Measurements from ENCODE around the gene ZNF552. TPM values are rescaled to one million over a fixed set of nuclear protein-coding genes. Genes with fewer than 3 reads are reported as not detected.
"Not testable (repeated sequence)": the region's sequence is repeated elsewhere in the genome, so short reads cannot be mapped to it uniquely, and the experiment has no call there.

Gene ZNF552
- total RNA-seq, 4 donors from 2014 or later = 5.3 to 13.6 (median 10.2) TPM

- peak overlapping the region in 2 of 3 donors; percentile 22 to 57 for H3K27ac ChIP-seq
- H3K36me3 ChIP-seq = no peaks in the 10 kb centered on the region
- no peak for TF ChIP-seq POLR2A (IDR thresholded peaks at IDR 0.05)
- TF ChIP-seq, protein P1, sequence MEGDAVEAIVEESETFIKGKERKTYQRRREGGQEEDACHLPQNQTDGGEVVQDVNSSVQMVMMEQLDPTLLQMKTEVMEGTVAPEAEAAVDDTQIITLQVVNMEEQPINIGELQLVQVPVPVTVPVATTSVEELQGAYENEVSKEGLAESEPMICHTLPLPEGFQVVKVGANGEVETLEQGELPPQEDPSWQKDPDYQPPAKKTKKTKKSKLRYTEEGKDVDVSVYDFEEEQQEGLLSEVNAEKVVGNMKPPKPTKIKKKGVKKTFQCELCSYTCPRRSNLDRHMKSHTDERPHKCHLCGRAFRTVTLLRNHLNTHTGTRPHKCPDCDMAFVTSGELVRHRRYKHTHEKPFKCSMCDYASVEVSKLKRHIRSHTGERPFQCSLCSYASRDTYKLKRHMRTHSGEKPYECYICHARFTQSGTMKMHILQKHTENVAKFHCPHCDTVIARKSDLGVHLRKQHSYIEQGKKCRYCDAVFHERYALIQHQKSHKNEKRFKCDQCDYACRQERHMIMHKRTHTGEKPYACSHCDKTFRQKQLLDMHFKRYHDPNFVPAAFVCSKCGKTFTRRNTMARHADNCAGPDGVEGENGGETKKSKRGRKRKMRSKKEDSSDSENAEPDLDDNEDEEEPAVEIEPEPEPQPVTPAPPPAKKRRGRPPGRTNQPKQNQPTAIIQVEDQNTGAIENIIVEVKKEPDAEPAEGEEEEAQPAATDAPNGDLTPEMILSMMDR (IDR thresholded peaks at IDR 0.05) = no peak
- H3K4me3 ChIP-seq (replicated peaks in 1 of 3) = peak overlapping the region; percentile 18 to 98 (median 52)
- 10 to 19% methylated on average over 11 to 13 of the region's 13 CpGs for WGBS, 2 donors
- H3K4me1 ChIP-seq = peaks cover 13 to 25% of the 10 kb centered on the region in 2 donors
- intact Hi-C loops (cut with DNase I) = loop anchor here (10.0 kb wide), 1 partner anchor 49 kb away; the partner anchor contains the start of gene ZNF586
- no peaks in the 10 kb centered on the region for H3K27me3 ChIP-seq
- no peaks in the 10 kb centered on the region for H3K9me3 ChIP-seq
- DNase-seq = peak in 1 of 2 donors; percentile 27
These were observed 701 bp downstream of the ZNF552 start for GRCh38 chr19:57813919-57814504.

DNA sequence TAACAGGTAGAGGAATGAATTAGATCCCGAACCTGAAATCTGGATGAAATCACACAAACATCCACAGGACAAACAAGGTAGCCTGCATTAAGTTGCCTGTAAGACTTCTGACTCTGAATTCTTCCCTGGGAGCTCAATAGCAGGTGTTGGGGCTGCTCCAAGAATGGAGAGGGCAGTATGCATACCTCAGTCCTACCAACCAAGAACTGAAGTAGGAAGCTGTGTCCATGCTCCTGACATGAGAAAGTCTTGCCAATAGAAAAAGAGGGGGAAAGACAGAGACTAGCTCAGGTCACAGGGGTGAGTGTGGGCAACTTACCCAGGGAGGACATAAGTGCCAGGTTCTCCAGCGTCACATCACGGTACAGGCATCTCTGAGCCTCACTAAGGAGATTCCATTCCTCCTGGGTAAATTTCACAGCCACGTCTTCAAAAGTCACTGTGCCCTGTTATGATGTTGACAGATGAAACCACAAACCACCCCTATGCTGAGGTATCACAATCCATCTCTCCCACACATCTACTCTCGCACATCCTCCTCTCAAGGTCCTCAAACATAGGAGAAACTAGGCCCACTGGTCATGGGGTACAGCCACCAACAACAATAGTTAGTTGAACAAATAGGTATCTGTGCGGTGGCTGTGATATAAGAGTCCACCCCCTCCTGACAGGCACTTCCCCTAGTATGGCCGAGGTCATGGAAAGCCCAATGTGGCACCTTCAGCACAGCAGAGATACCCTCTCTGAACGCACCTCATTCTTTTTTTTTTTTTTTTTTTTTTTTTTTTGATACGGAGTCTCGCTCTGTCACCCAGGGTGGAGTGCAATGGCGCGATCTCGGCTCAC lies 1.5 kb downstream of the ZNF552 start:
- H3K27me3 ChIP-seq, H3K9me3 ChIP-seq, H3K36me3 ChIP-seq, H3K27ac ChIP-seq: not testable (repeated sequence)
- DNase-seq = peak; percentile 72 to 79
- peaks cover 13 to 17% of the 10 kb centered on the region in 2 donors for H3K4me1 ChIP-seq
- intact Hi-C loops (cut with DNase I) = loop anchor here (10.0 kb wide), 1 partner anchor 48 kb away; the partner anchor contains the start of gene ZNF586
- H3K4me3 ChIP-seq (replicated peaks in 1 of 3) = peak overlapping the region in 1 of 3 donors; percentile 52
- 80 to 83% methylated on average over 13 of the region's 13 CpGs for WGBS, 2 donors

GRCh38 chr19:57812226-57812625 lies 2.5 kb downstream of the ZNF552 start:
- H3K36me3 ChIP-seq = peaks cover 3 to 6% of the 10 kb centered on the region in 2 donors
- H3K27me3 ChIP-seq = no peaks in the 10 kb centered on the region
- H3K9me3 ChIP-seq = no peaks in the 10 kb centered on the region
- H3K4me1 ChIP-seq = peaks cover 13 to 15% of the 10 kb centered on the region in 2 donors
- no peak for DNase-seq
- TF ChIP-seq POLR2A (IDR thresholded peaks at IDR 0.05) = no peak
- TF ChIP-seq, protein P1 (IDR thresholded peaks at IDR 0.05) = no peak
- intact Hi-C loops (cut with DNase I) = loop anchor here (10.0 kb wide), 1 partner anchor 47 kb away; the partner anchor contains the start of gene ZNF586
- H3K27ac ChIP-seq = no peak overlapping the region
- WGBS, 2 donors = 89 to 91% methylated on average over 3 of the region's 3 CpGs
- no peak overlapping the region for H3K4me3 ChIP-seq (replicated peaks in 1 of 3)

- H3K4me3 ChIP-seq (replicated peaks in 1 of 3); H3K36me3 ChIP-seq; H3K9me3 ChIP-seq; DNase-seq; H3K27me3 ChIP-seq; H3K27ac ChIP-seq: not testable (repeated sequence)
- peaks cover 13 to 15% of the 10 kb centered on the region in 2 donors for H3K4me1 ChIP-seq
- WGBS, 2 donors = 81 to 85% methylated on average over 17 of the region's 17 CpGs
- intact Hi-C loops (cut with DNase I) = loop anchor here (10.0 kb wide), 1 partner anchor 46 kb away; the partner anchor contains the start of gene ZNF586
These were observed 4.1 kb downstream of the ZNF552 start for GRCh38 chr19:57810410-57811295.

DNA sequence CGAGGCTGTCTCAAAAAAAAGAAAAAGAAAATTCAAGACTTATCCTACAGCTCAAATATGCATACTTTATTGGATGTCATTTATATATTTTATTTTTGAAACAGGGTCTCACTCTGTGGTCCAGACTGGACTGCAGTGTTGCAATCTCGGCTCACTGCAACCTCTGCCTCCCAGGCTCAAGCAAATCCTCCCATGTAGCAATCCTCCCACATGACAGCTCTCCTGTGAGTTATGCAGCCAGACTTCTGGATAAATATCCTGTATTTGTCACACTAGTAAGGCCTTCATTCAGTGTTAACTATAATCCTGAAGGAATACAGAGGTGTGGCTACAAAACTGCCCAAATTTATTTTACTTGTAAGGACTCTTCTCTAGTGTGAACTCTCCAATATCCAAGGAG lies 7.2 kb downstream of the ZNF552 start:
- TF ChIP-seq, protein P1 (IDR thresholded peaks at IDR 0.05) = no peak
- TF ChIP-seq POLR2A (IDR thresholded peaks at IDR 0.05) = no peak
- intact Hi-C loops (cut with DNase I) = no loop called here
- Histone ChIP-seq H3K4me3 (replicated peaks in 1 of 3) (no peak overlapping the region), H3K36me3 (peaks cover 3 to 6% of the 10 kb centered on the region in 2 donors), H3K4me1 (peaks cover 9% of the 10 kb centered on the region in 2 donors), H3K27me3 (no peaks in the 10 kb centered on the region), H3K9me3 (no peaks in the 10 kb centered on the region), H3K27ac (no peak overlapping the region)
- DNase-seq = no peak
- 95 to 98% methylated on average over 2 of the region's 2 CpGs for WGBS, 2 donors
